Small intestine (tissue), 7 donors: ENCODE measurements around the gene CDH18. TPM values are rescaled to one million over a fixed set of nuclear protein-coding genes. Genes with fewer than 3 reads are reported as not detected.

Source experiments
- DNase-seq, 2 donors: peaks; one replicate each; pipeline versions ENCODE4 v3.0.0 to v3.0.0-alpha.2; 2013
- FAIRE-seq: peaks from 2 replicates; lab custom pipeline; 2012; peaks lifted over from hg19 to GRCh38; lab: Jason Lieb, UNC
- H3K27ac ChIP-seq, 3 donors: one replicate each; pipeline ENCODE4 v1.5.1; 2013; ENCODE audit warnings: low read length in 2 of 3, mild to moderate bottlenecking in 2 of 3, control low read depth in 1 of 3, inconsistent platforms in 1 of 3, low read depth in 1 of 3, moderate library complexity in 1 of 3
- H3K27me3 ChIP-seq, 3 donors: one replicate each; pipeline ENCODE4 v1.6.1; 2013; ENCODE audit warnings: low read length in 3 of 3, inconsistent platforms in 1 of 3; ENCODE audit not compliant: control insufficient read depth in 3 of 3, insufficient read depth in 3 of 3
- H3K36me3 ChIP-seq, 3 donors: one replicate each; pipeline ENCODE4 v1.6.1; 2013; ENCODE audit warnings: low read length in 3 of 3, inconsistent platforms in 1 of 3, low read depth in 1 of 3, mild to moderate bottlenecking in 1 of 3, moderate library complexity in 1 of 3; ENCODE audit not compliant: control insufficient read depth in 3 of 3, insufficient read depth in 2 of 3
- H3K4me1 ChIP-seq, 3 donors: one replicate each; pipeline ENCODE4 v1.6.1; 2013; ENCODE audit warnings: low read length in 2 of 3, inconsistent platforms in 1 of 3, low read depth in 1 of 3, mild to moderate bottlenecking in 1 of 3, moderate library complexity in 1 of 3; ENCODE audit not compliant: control insufficient read depth in 3 of 3, insufficient read depth in 2 of 3
- H3K4me3 ChIP-seq, 3 donors: one replicate each; pipeline ENCODE4 v1.5.1; 2013; ENCODE audit warnings: low read length in 3 of 3, control low read depth in 1 of 3, inconsistent platforms in 1 of 3, low read depth in 1 of 3, mild to moderate bottlenecking in 1 of 3, moderate library complexity in 1 of 3
- H3K9me3 ChIP-seq, 2 donors: one replicate each; pipeline ENCODE4 v1.6.1; 2013; ENCODE audit warnings: low read depth in 1 of 2, low read length in 1 of 2; ENCODE audit not compliant: control insufficient read depth in 2 of 2, insufficient read depth in 1 of 2
- WGBS, 3 donors: extraction: QIAGEN DNeasy Blood & Tissue Kit; methylation state at CpG; one replicate each; pipeline ENCODE4 v1.1.7; 2013; 5-methylcytosine and 5-hydroxymethylcytosine counted together
- polyA plus RNA-seq, 4 donors: library from polyadenylated mRNA; stranded (reverse) in 3 of 4; unstranded in 1 of 4; fragments of 200-250 nt in 3 of 4; fragments of 120-200 nt in 1 of 4; gene quantifications; one replicate each; pipeline versions ENCODE4 v1.2.1 to v1.2.3, GENCODE V29; 2013
- donor health status: healthy with polysubstance abuse.
- donor health status: control.
- donor health status: control.
- donor health status: Bipolar disorder and iron deficiency.
- donor health status: healthy.

Gene CDH18
- polyA plus RNA-seq, 4 donors = 0.09 to 0.68 TPM; not detected in 2

- FAIRE-seq = no peak
- Histone ChIP-seq H3K27ac (no peak overlapping the region), H3K27me3 (no peaks in the 10 kb centered on the region), H3K4me3 (no peak overlapping the region), H3K9me3 (peaks cover 1 to 13% of the 10 kb centered on the region in 2 donors), H3K36me3 (no peaks in the 10 kb centered on the region), H3K4me1 (no peaks in the 10 kb centered on the region)
- WGBS, 3 donors = 77 to 82% (median 80%) methylated on average over 6 of the region's 6 CpGs
- no peak for DNase-seq
These were observed 254.1 kb downstream of the CDH18 start for GRCh38 chr5:19733612-19734495.

GRCh38 chr5:19728571-19728970 is 259.4 kb downstream of the CDH18 start:
- DNase-seq = no peak
- Histone ChIP-seq H3K4me3 (no peak overlapping the region), H3K9me3 (peaks cover 0 to 13% of the 10 kb centered on the region in 2 donors), H3K36me3 (no peaks in the 10 kb centered on the region), H3K4me1 (no peaks in the 10 kb centered on the region), H3K27ac (no peak overlapping the region), H3K27me3 (no peaks in the 10 kb centered on the region)
- FAIRE-seq = no peak
- 54 to 59% (median 55%) methylated on average over 3 of the region's 3 CpGs for WGBS, 3 donors

- Histone ChIP-seq H3K27ac (no peak overlapping the region), H3K4me3 (no peak overlapping the region), H3K27me3 (no peaks in the 10 kb centered on the region), H3K4me1 (no peaks in the 10 kb centered on the region), H3K9me3 (peaks cover 0 to 3% of the 10 kb centered on the region in 2 donors), H3K36me3 (no peaks in the 10 kb centered on the region)
- 54 to 58% (median 57%) methylated on average over 3 of the region's 3 CpGs for WGBS, 3 donors
- FAIRE-seq (no peak), DNase-seq (no peak)
These were observed 268.9 kb downstream of the CDH18 start for GRCh38 chr5:19719109-19719508.

GRCh38 chr5:19713740-19714139 is 274.3 kb downstream of the CDH18 start:
- H3K4me3 ChIP-seq = no peak overlapping the region
- DNase-seq = no peak
- FAIRE-seq = no peak
- H3K27ac ChIP-seq = no peak overlapping the region
- H3K4me1 ChIP-seq = no peaks in the 10 kb centered on the region
- H3K9me3 ChIP-seq = peaks cover 0 to 6% of the 10 kb centered on the region in 2 donors
- H3K36me3 ChIP-seq = no peaks in the 10 kb centered on the region
- no peaks in the 10 kb centered on the region for H3K27me3 ChIP-seq
- WGBS, 3 donors = 88 to 89% (median 88%) methylated on average over 1 of the region's 1 CpG

- 73 to 89% (median 75%) methylated on average over 2 of the region's 2 CpGs for WGBS, 3 donors
- H3K9me3 ChIP-seq = peaks cover 0 to 17% of the 10 kb centered on the region in 2 donors
- no peaks in the 10 kb centered on the region for H3K27me3 ChIP-seq
- DNase-seq = no peak
- H3K36me3 ChIP-seq = no peaks in the 10 kb centered on the region
- no peaks in the 10 kb centered on the region for H3K4me1 ChIP-seq
- no peak for FAIRE-seq
- H3K4me3 ChIP-seq = no peak overlapping the region
- no peak overlapping the region for H3K27ac ChIP-seq
These were observed 278.6 kb downstream of the CDH18 start for GRCh38 chr5:19709403-19709802.

- WGBS, 3 donors = 75 to 88% (median 83%) methylated on average over 4 of the region's 4 CpGs
These were observed 281.2 kb downstream of the CDH18 start for GRCh38 chr5:19706776-19707175.

GRCh38 chr5:19701731-19702130 is 286.3 kb downstream of the CDH18 start:
- Histone ChIP-seq H3K4me1 (no peaks in the 10 kb centered on the region), H3K27ac (no peak overlapping the region), H3K36me3 (no peaks in the 10 kb centered on the region), H3K27me3 (no peaks in the 10 kb centered on the region), H3K9me3 (peaks cover 0 to 9% of the 10 kb centered on the region in 2 donors), H3K4me3 (no peak overlapping the region)
- 84 to 93% (median 89%) methylated on average over 5 of the region's 5 CpGs for WGBS, 3 donors
- DNase-seq = no peak
- no peak for FAIRE-seq

More at GRCh38 chr5:19706776-19707175, 281.2 kb downstream of the CDH18 start:
- H3K9me3 ChIP-seq = peaks cover 0 to 26% of the 10 kb centered on the region in 2 donors
- DNase-seq (no peak), FAIRE-seq (no peak)
- no peaks in the 10 kb centered on the region for H3K27me3 ChIP-seq
- H3K4me1 ChIP-seq = no peaks in the 10 kb centered on the region
- H3K27ac ChIP-seq = no peak overlapping the region
- H3K4me3 ChIP-seq = no peak overlapping the region
- no peaks in the 10 kb centered on the region for H3K36me3 ChIP-seq

- DNase-seq (no peak), FAIRE-seq (no peak)
- Histone ChIP-seq H3K9me3 (no peaks in the 10 kb centered on the region), H3K27ac (no peak overlapping the region), H3K36me3 (no peaks in the 10 kb centered on the region), H3K4me3 (no peak overlapping the region), H3K27me3 (no peaks in the 10 kb centered on the region), H3K4me1 (no peaks in the 10 kb centered on the region)
- 27 to 61% (median 36%) methylated on average over 4 of the region's 4 CpGs for WGBS, 3 donors
These were observed 292.9 kb downstream of the CDH18 start for GRCh38 chr5:19694949-19695611.
